ENCODE results near the gene TMEM253. TPM values are rescaled to one million over a fixed set of nuclear protein-coding genes. Genes with fewer than 3 reads are reported as not detected.

Gene TMEM253
- total RNA-seq, 1 donor from 2014 or later = 1.1 TPM

GRCh38 chr14:21069388-21070082 lies 31.3 kb upstream of the TMEM253 start:
- peak overlapping the region; percentile 81 for H3K4me3 Mint-ChIP-seq (ENCODE audit: low read depth)
- peak overlapping the region; percentile 55 for H3K27ac Mint-ChIP-seq
- no peak for TF ChIP-seq CTCF (IDR thresholded peaks at IDR 0.05; ENCODE audit: unreplicated experiment)
- DNase-seq (ENCODE audit: low spot score, unreplicated experiment) = no peak
- peaks cover 24% of the 10 kb centered on the region for H3K4me1 Mint-ChIP-seq (ENCODE audit: low read depth)
- H3K36me3 Mint-ChIP-seq (ENCODE audit: insufficient read depth) = peaks cover 5% of the 10 kb centered on the region
- peaks cover 22% of the 10 kb centered on the region for H3K27me3 Mint-ChIP-seq
- no peaks in the 10 kb centered on the region for H3K9me3 Mint-ChIP-seq (ENCODE audit: low read depth)

- peaks cover 21% of the 10 kb centered on the region for H3K27me3 Mint-ChIP-seq
- peaks cover 24% of the 10 kb centered on the region for H3K4me1 Mint-ChIP-seq (ENCODE audit: low read depth)
- no peaks in the 10 kb centered on the region for H3K9me3 Mint-ChIP-seq (ENCODE audit: low read depth)
- peak within 1 kb of the TSS; percentile 92 for H3K27ac Mint-ChIP-seq
- TF ChIP-seq CTCF (IDR thresholded peaks at IDR 0.05; ENCODE audit: unreplicated experiment) = no peak
- H3K36me3 Mint-ChIP-seq (ENCODE audit: insufficient read depth) = peaks cover 7% of the 10 kb centered on the region
- H3K4me3 Mint-ChIP-seq (ENCODE audit: low read depth) = peak within 1 kb of the TSS; percentile 87
- peak; percentile 36 for DNase-seq (ENCODE audit: low spot score, unreplicated experiment)
Measured at GRCh38 chr14:21070083-21070609, 30.7 kb upstream of the TMEM253 start, which contains the start of gene ARHGEF40. TSS of gene ARHGEF40 (plus strand) at chr14:21070304. CDS start at chr14:21070397, 93 bp downstream.

- H3K4me3 Mint-ChIP-seq (ENCODE audit: low read depth) = peak overlapping the region; percentile 87
- peak; percentile 34 for TF ChIP-seq CTCF (IDR thresholded peaks at IDR 0.05; ENCODE audit: unreplicated experiment)
- peaks cover 24% of the 10 kb centered on the region for H3K4me1 Mint-ChIP-seq (ENCODE audit: low read depth)
- H3K9me3 Mint-ChIP-seq (ENCODE audit: low read depth) = no peaks in the 10 kb centered on the region
- peaks cover 8% of the 10 kb centered on the region for H3K36me3 Mint-ChIP-seq (ENCODE audit: insufficient read depth)
- peak overlapping the region; percentile 92 for H3K27ac Mint-ChIP-seq
- H3K27me3 Mint-ChIP-seq = peaks cover 16% of the 10 kb centered on the region
- DNase-seq (ENCODE audit: low spot score, unreplicated experiment) = peak; percentile 56
Measured at GRCh38 chr14:21070610-21071224, 30.1 kb upstream of the TMEM253 start.

- no peaks in the 10 kb centered on the region for H3K9me3 Mint-ChIP-seq (ENCODE audit: low read depth)
- DNase-seq (ENCODE audit: low spot score, unreplicated experiment) = peak; percentile 40
- H3K27me3 Mint-ChIP-seq = peaks cover 13% of the 10 kb centered on the region
- peak overlapping the region; percentile 92 for H3K27ac Mint-ChIP-seq
- peaks cover 24% of the 10 kb centered on the region for H3K4me1 Mint-ChIP-seq (ENCODE audit: low read depth)
- no peak for TF ChIP-seq CTCF (IDR thresholded peaks at IDR 0.05; ENCODE audit: unreplicated experiment)
- H3K4me3 Mint-ChIP-seq (ENCODE audit: low read depth) = peak overlapping the region; percentile 87
- H3K36me3 Mint-ChIP-seq (ENCODE audit: insufficient read depth) = peaks cover 13% of the 10 kb centered on the region
Measured at GRCh38 chr14:21071225-21072030, 29.4 kb upstream of the TMEM253 start.

GRCh38 chr14:21072031-21072473 lies 28.8 kb upstream of the TMEM253 start:
- Mint-ChIP-seq H3K4me3 (ENCODE audit: low read depth) (peak overlapping the region; percentile 87), H3K4me1 (ENCODE audit: low read depth) (peaks cover 24% of the 10 kb centered on the region), H3K27me3 (peaks cover 10% of the 10 kb centered on the region), H3K36me3 (ENCODE audit: insufficient read depth) (peaks cover 13% of the 10 kb centered on the region), H3K9me3 (ENCODE audit: low read depth) (no peaks in the 10 kb centered on the region), H3K27ac (peak overlapping the region; percentile 89)
- DNase-seq (ENCODE audit: low spot score, unreplicated experiment) = no peak
- TF ChIP-seq CTCF (IDR thresholded peaks at IDR 0.05; ENCODE audit: unreplicated experiment) = no peak
